ENCODE results near the gene C1QC.

The C1QC gene

GRCh38 chr1:22680726-22681125, 37.3 kb downstream of the C1QC start:
- no peak for DNase-seq (ENCODE audit: low spot score)

GRCh38 chr1:22681556-22682276, 38.3 kb downstream of the C1QC start:
- DNase-seq (ENCODE audit: low spot score) = no peak

GRCh38 chr1:22683547-22683946, 40.1 kb downstream of the C1QC start:
- DNase-seq (ENCODE audit: low spot score) = no peak

- no peak for DNase-seq (ENCODE audit: low spot score)
Measured at GRCh38 chr1:22685591-22686059, 42.2 kb downstream of the C1QC start.

- DNase-seq (ENCODE audit: low spot score) = no peak
Measured at GRCh38 chr1:22687191-22687590, 43.8 kb downstream of the C1QC start.

GRCh38 chr1:22688466-22688865, 45.0 kb downstream of the C1QC start:
- DNase-seq (ENCODE audit: low spot score) = no peak

- DNase-seq (ENCODE audit: low spot score) = peak; percentile 60
Measured at GRCh38 chr1:22689505-22689904, 46.1 kb downstream of the C1QC start.

GRCh38 chr1:22691031-22691753, 47.8 kb downstream of the C1QC start:
- no peak for DNase-seq (ENCODE audit: low spot score)

- DNase-seq (ENCODE audit: low spot score) = no peak
Measured at GRCh38 chr1:22694172-22694571, 50.7 kb downstream of the C1QC start.

GRCh38 chr1:22696610-22697009, 53.2 kb downstream of the C1QC start:
- DNase-seq (ENCODE audit: low spot score) = no peak
